Thyroid gland (tissue), 4 donors: ENCODE results near the gene SPATS2L.

Experiments
- CTCF ChIP-seq, 6 experiments: fragments of 200-600 bp in 3 of 6; fragments of 450-650 bp in 3 of 6; sonication (generic) in 3 of 6; IDR thresholded peaks; one replicate each; pipeline ENCODE4 v1.5.1; 2016 to 2019; ENCODE audit warnings: antibody characterized with exemption in 6 of 6, mild to moderate bottlenecking in 2 of 6, inconsistent platforms in 1 of 6, moderate library complexity in 1 of 6
- POLR2A ChIP-seq, 2 donors: fragments of 450-650 bp; IDR thresholded peaks; one replicate each; pipeline ENCODE4 v1.6.1; 2017; ENCODE audit warnings: antibody characterized with exemption in 2 of 2, mild to moderate bottlenecking in 2 of 2, moderate library complexity in 1 of 2

- TF ChIP-seq CTCF (IDR thresholded peaks at IDR 0.05) (no peak), POLR2A (IDR thresholded peaks at IDR 0.05) (no peak)
These were observed 86.7 kb downstream of the SPATS2L start for GRCh38 chr2:200393191-200393590.
